Daoy (cell line): ENCODE results near the gene DLL3. TPM values are rescaled to one million over a fixed set of nuclear protein-coding genes. Genes with fewer than 3 reads are reported as not detected.
A peak's percentile ranks its signal among the peaks of the same experiment; 100 is the strongest.

Source experiments
- DNase-seq: peaks from one replicate; pipeline ENCODE4 v3.0.0-alpha.2; 2015; ENCODE audit warnings: low read depth
- total RNA-seq: library from RNA; depleted of rRNA; stranded (reverse); fragments of >200 nt; shearing (Covaris generic); gene quantifications from 2 replicates; pipeline ENCODE4 v1.2.3, GENCODE V29; 2014

The DLL3 gene
- total RNA-seq, 1 experiment from 2014 or later, result 5.0 TPM

DNA sequence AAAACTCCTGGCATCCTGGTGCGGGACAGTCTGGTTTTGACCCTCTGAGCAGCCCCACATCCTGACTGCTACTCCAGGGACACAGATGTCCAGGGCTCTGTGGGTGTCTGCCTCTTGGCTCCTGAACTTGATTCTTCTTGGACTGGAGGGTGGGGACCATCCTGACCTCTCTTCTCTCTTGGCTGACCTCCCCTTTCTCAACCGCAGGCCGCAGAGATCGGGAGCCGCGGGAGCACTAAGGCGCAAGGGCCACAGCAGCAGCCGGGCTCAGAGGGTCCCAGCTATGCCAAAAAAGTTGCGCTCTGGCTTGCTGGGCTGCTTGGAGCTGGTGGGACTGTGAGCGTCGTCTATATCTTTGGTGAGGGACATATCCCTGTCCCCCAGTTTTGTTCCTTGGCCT is 17.1 kb upstream of the DLL3 start:
- DNase-seq, result no peak

- no peak for DNase-seq
Observed at GRCh38 chr19:39483141-39483540, 15.6 kb upstream of the DLL3 start.

- no peak for DNase-seq
Observed at GRCh38 chr19:39489756-39490155, 9.0 kb upstream of the DLL3 start.

- no peak for DNase-seq
Observed at GRCh38 chr19:39492225-39492624, 6.5 kb upstream of the DLL3 start.

GRCh38 chr19:39492788-39493187 is 6.0 kb upstream of the DLL3 start:
- DNase-seq, result no peak

- DNase-seq, result no peak
Observed at GRCh38 chr19:39494661-39495060, 4.1 kb upstream of the DLL3 start.

GRCh38 chr19:39496063-39496462 is 2.7 kb upstream of the DLL3 start:
- DNase-seq, result no peak

- no peak for DNase-seq
Observed at GRCh38 chr19:39497701-39497995, 1.1 kb upstream of the DLL3 start.

GRCh38 chr19:39497996-39498797 is 550 bp upstream of the DLL3 start:
- DNase-seq, result peak; percentile 68

DNA sequence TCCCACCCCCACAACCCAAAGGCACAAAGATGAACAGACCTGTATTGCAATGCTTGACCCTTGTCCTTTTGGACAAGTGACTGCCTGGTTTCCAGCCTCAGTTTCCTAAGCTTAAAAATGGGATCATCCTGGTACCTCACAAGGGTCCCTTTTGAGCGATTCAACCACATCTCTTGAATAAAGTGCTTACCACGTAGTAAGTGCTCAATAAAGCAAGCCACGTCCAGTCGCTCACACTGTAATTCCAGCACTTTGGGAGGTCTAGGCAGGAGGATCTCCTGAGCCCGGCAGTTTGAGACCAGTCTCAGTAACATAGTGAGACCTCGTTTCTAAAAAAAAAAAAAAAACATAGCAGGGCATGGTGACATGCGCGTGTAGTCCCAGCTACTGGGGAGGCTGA is 1.2 kb downstream of the DLL3 start:
- DNase-seq, result no peak

DNA sequence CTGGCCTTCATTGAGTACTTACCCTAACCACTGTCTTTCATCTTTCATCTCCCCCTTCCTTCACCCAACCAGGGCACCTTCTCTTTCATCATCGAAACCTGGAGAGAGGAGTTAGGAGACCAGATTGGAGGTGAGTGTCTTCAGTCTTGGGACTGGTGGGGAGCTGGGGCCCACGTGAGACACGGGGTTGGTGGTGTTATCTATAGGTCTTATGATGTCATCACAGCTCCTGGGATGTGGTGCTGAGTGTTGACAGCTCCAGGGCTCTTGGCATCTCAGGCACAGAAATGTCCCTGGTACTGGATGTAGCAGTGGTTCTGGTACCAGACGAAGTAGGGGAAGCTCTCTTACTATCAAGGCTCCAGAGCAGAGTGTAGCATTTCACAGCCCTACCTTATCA is 1.8 kb downstream of the DLL3 start:
- no peak for DNase-seq

DNA sequence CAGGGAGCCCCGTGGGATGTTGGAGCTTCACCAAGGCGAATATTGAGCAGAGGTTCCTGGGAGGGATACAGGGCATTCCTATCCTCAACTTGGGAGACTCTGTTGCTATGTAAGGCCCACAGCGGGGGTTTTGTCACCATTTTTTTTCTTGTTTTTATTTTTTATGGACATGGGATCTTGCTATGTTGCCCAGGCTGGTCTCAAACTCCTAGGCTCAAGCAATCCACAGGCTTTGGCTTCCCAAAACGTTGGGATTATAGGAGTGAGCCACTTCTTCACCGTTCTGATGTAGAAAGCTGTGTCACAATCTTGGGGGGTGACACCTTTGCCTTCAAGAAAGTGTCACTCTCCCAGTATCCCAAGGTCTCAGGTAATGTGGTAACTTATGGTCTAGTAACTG is 2.6 kb downstream of the DLL3 start:
- DNase-seq, result no peak

DNA sequence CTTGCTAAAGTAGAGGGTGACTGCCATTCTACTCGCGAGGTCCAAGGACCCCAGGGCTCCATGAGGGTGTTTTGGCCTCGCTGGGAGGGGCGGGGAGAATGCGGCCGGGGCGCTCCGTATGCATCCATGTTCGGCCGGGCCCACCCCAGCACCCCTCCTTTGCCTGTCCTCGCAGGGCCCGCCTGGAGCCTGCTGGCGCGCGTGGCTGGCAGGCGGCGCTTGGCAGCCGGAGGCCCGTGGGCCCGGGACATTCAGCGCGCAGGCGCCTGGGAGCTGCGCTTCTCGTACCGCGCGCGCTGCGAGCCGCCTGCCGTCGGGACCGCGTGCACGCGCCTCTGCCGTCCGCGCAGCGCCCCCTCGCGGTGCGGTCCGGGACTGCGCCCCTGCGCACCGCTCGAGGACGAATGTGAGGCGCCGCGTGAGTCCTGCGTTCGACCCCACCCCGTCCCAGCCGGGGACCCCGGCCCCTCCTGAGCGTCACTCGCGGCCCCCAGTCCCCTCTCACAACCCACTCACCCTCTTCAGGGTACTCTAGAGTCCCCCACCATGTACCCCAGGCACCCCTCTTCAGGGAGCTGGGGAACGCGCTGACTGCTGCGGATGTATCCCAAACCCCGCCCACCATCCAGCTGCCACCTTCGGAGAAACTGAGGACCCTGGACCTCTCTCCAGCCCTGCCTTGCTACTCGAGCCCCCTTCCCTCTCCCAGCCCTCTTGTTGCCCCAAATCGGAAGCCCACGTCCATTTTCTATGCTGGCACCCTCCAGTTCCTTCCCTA is 4.1 kb downstream of the DLL3 start:
- DNase-seq, result peak; percentile 86

- DNase-seq, result no peak
Observed at GRCh38 chr19:39506598-39506943, 7.8 kb downstream of the DLL3 start.

DNA sequence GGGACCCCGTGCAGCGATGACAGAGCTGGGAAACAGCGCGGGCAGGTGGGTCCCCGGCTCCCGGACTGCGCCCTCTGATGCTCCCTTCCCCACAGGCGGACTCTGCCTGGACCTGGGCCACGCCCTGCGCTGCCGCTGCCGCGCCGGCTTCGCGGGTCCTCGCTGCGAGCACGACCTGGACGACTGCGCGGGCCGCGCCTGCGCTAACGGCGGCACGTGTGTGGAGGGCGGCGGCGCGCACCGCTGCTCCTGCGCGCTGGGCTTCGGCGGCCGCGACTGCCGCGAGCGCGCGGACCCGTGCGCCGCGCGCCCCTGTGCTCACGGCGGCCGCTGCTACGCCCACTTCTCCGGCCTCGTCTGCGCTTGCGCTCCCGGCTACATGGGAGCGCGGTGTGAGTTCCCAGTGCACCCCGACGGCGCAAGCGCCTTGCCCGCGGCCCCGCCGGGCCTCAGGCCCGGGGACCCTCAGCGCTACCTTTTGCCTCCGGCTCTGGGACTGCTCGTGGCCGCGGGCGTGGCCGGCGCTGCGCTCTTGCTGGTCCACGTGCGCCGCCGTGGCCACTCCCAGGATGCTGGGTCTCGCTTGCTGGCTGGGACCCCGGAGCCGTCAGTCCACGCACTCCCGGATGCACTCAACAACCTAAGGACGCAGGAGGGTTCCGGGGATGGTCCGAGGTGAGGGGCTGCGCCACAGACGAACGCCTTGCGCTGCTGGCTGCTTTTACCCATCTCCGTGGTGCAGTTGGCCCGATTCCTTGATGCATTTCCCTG is 8.4 kb downstream of the DLL3 start:
- peak; percentile 91 for DNase-seq

- DNase-seq, result no peak
Observed at GRCh38 chr19:39507715-39508364, 9.1 kb downstream of the DLL3 start.

GRCh38 chr19:39508629-39509028 is 9.9 kb downstream of the DLL3 start:
- no peak for DNase-seq

DNA sequence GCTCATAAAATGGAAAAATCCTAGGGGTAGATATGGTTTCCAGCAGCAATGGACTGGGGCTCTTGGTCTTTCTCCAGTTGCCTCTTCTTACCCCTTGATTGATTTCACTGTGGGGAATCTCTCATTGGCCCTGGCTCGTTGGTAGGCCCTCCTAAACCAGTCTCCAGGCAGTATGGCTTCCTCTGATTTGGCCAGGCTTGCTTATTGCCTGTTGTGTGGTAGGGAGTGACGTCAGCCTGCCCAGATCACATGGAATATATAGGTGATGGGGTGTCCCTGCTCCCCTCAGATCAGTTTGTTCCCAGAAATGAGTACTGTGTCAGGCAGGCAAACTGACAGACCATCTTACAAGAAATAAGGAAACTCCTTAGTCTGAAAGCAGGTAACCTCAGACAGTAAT is 10.5 kb downstream of the DLL3 start:
- DNase-seq, result no peak

GRCh38 chr19:39512988-39513387 is 14.2 kb downstream of the DLL3 start:
- DNase-seq, result no peak

GRCh38 chr19:39514840-39515550 is 16.2 kb downstream of the DLL3 start, which contains the start of gene SELENOV:
SELENOV (plus strand) TSS chr19:39515139; CDS start chr19:39515213, 74 bp downstream.
- peak; percentile 61 for DNase-seq

GRCh38 chr19:39515551-39516191 is 16.9 kb downstream of the DLL3 start:
- no peak for DNase-seq
